Stimulated activated CD4-positive, alpha-beta T cell treated with anti-CD3 and anti-CD28 coated beads, Interleukin-1b, Interleukin-23, amount 100 ng/mL, for 4 hours (primary cell): ENCODE data around the gene SDC4.
A peak's percentile ranks its signal among the peaks of the same experiment; 100 is the strongest.

Experiments
- DNase-seq, 2 donors: peaks; one replicate each; pipeline ENCODE4 v3.0.0-alpha.2; 2020; ENCODE audit warnings: low read depth in 2 of 2

SDC4 gene

GRCh38 chr20:45297786-45298497, 50.3 kb downstream of the SDC4 start:
- DNase-seq: no peak

GRCh38 chr20:45294659-45295058, 53.6 kb downstream of the SDC4 start:
- DNase-seq: no peak

GRCh38 chr20:45294003-45294368, 54.2 kb downstream of the SDC4 start:
- DNase-seq: no peak

- DNase-seq: peak; percentile 79 to 83
Observed at GRCh38 chr20:45293041-45294002, 54.9 kb downstream of the SDC4 start.

- DNase-seq: no peak
Observed at GRCh38 chr20:45292343-45292742, 55.9 kb downstream of the SDC4 start.

- DNase-seq: no peak
Observed at GRCh38 chr20:45291526-45291925, 56.7 kb downstream of the SDC4 start.

GRCh38 chr20:45290677-45291355, 57.4 kb downstream of the SDC4 start:
- DNase-seq: peak; percentile 48 to 56

GRCh38 chr20:45289942-45290676, 58.1 kb downstream of the SDC4 start:
- no peak for DNase-seq

- DNase-seq: no peak
Observed at GRCh38 chr20:45288860-45289259, 59.4 kb downstream of the SDC4 start.

GRCh38 chr20:45288376-45288775, 59.8 kb downstream of the SDC4 start:
- no peak for DNase-seq

GRCh38 chr20:45283551-45284057, 64.6 kb downstream of the SDC4 start:
- no peak for DNase-seq

GRCh38 chr20:45282700-45283550, 65.3 kb downstream of the SDC4 start:
- no peak for DNase-seq

- DNase-seq: no peak
Observed at GRCh38 chr20:45279992-45280391, 68.2 kb downstream of the SDC4 start.

- no peak for DNase-seq
Observed at GRCh38 chr20:45275338-45275737, 72.9 kb downstream of the SDC4 start.
